ENCODE measurements around the gene EPB41L1. TPM values are rescaled to one million over a fixed set of nuclear protein-coding genes. Genes with fewer than 3 reads are reported as not detected.

Gene EPB41L1
- total and polyA plus RNA-seq, 8 donors: 17.6 to 40.5 (median 30.8) TPM

DNA sequence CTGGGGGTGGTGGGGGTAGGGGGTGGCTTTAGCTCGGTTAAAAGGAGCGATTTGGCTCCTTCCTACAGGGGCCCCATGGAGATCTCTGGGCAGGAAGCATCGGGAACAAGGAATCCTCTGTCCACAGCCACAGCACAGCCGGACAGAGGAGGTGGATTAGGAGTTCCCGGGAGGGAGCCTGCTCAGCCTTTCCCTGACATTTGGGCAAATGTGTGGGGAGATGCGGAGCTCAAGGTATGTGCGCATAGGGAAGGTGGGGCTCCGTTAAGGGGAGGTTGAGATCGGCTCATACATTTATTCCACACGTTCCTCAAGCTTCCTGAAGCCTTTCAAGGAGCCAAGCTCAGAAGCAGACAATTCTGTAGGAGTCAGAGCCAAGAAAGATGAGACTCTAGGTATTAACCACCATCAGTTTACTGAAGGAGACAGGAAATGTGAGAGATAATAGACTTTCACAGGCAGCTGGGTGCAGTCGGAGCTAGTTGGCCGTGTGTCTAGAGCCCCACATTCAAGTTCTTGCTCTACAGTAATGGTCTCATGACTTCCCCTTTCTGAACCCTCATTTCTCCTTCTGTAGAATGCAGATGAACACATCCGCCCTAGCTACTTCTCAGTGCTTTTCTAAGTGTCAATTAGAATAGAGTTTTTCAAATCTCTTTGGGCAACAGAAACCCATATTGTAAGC, 40.8 kb upstream of the EPB41L1 start:
- Histone ChIP-seq H3K4me3 (no peak overlapping the region), H3K4me1 (no peaks in the 10 kb centered on the region), H3K9me3 (no peaks in the 10 kb centered on the region), H3K27me3 (no peaks in the 10 kb centered on the region), H3K36me3 (no peaks in the 10 kb centered on the region), H3K27ac (peak overlapping the region in 2 of 4 donors; percentile 39 to 46)
- FAIRE-seq (no peak), ATAC-seq (peak in 3 of 4 donors; percentile 33 to 46 (median 39)), DNase-seq (no peak)
- WGBS, 2 donors: 64 to 69% methylated on average over 13 of the region's 13 CpGs
- TF ChIP-seq, protein P1, sequence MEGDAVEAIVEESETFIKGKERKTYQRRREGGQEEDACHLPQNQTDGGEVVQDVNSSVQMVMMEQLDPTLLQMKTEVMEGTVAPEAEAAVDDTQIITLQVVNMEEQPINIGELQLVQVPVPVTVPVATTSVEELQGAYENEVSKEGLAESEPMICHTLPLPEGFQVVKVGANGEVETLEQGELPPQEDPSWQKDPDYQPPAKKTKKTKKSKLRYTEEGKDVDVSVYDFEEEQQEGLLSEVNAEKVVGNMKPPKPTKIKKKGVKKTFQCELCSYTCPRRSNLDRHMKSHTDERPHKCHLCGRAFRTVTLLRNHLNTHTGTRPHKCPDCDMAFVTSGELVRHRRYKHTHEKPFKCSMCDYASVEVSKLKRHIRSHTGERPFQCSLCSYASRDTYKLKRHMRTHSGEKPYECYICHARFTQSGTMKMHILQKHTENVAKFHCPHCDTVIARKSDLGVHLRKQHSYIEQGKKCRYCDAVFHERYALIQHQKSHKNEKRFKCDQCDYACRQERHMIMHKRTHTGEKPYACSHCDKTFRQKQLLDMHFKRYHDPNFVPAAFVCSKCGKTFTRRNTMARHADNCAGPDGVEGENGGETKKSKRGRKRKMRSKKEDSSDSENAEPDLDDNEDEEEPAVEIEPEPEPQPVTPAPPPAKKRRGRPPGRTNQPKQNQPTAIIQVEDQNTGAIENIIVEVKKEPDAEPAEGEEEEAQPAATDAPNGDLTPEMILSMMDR (IDR thresholded peaks at IDR 0.05): no peak
- intact Hi-C loops (cut with DNase I): no loop called here

- no peak overlapping the region for H3K4me3 ChIP-seq
- intact Hi-C loops (cut with DNase I): no loop called here
- H3K9me3 ChIP-seq: no peaks in the 10 kb centered on the region
- TF ChIP-seq, protein P1 (IDR thresholded peaks at IDR 0.05): no peak
- ATAC-seq (no peak), FAIRE-seq (no peak), DNase-seq (no peak)
- no peaks in the 10 kb centered on the region for H3K36me3 ChIP-seq
- H3K4me1 ChIP-seq: no peaks in the 10 kb centered on the region
- H3K27ac ChIP-seq: peak overlapping the region in 1 of 4 donors; percentile 39
- 91 to 92% methylated on average over 3 of the region's 3 CpGs for WGBS, 2 donors
- no peaks in the 10 kb centered on the region for H3K27me3 ChIP-seq
These were observed 39.8 kb upstream of the EPB41L1 start for GRCh38 chr20:36114707-36115106.

- no peaks in the 10 kb centered on the region for H3K4me1 ChIP-seq
- intact Hi-C loops (cut with DNase I): no loop called here
- no peak overlapping the region for H3K4me3 ChIP-seq
These were observed 38.6 kb upstream of the EPB41L1 start for GRCh38 chr20:36115925-36116324.

DNA sequence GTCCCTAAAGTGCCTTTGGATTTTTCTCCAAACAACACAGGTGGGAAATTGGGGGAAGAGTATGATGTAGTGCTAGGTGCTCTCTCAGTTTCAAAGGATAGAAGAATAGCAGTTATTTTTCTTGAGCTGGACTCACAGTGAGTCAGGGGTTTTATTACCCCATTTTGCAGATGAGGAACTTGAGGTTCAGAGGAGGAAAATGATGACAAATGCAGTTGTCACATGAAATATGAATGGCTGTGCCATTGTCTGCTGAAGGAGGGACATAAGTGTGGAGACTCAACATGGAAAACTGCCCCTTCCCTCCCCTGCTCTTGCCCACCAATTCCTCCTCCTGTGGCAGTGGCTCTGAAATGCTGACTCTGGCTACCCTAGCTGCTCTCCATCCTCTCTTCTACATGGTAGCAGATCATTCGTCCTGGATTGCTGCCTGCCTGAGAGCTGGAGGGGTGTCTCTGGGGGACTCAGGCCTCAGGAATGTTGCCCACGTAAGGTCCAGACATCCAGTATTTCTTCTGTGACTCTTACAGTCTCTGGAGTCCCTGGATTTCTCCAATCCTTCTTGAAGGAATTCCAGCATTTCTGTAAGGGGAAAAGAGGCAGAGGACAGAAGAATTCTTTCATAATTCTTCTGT, 37.6 kb upstream of the EPB41L1 start:
- Histone ChIP-seq H3K36me3 (no peaks in the 10 kb centered on the region), H3K4me1 (peaks cover 0 to 6% (median 2%) of the 10 kb centered on the region in 3 donors), H3K9me3 (no peaks in the 10 kb centered on the region), H3K4me3 (no peak overlapping the region), H3K27me3 (no peaks in the 10 kb centered on the region), H3K27ac (no peak overlapping the region)
- ATAC-seq: no peak
- FAIRE-seq: no peak
- WGBS, 2 donors: 71 to 88% methylated on average over 2 of the region's 2 CpGs
- DNase-seq: no peak
- TF ChIP-seq, protein P1 (IDR thresholded peaks at IDR 0.05): no peak
- intact Hi-C loops (cut with DNase I): no loop called here

More at GRCh38 chr20:36115925-36116324, 38.6 kb upstream of the EPB41L1 start:
- no peak for ATAC-seq
- no peaks in the 10 kb centered on the region for H3K9me3 ChIP-seq
- no peak for DNase-seq
- FAIRE-seq: no peak
- TF ChIP-seq, protein P1 (IDR thresholded peaks at IDR 0.05): no peak
- no peaks in the 10 kb centered on the region for H3K27me3 ChIP-seq
- H3K27ac ChIP-seq: no peak overlapping the region
- H3K36me3 ChIP-seq: no peaks in the 10 kb centered on the region

- FAIRE-seq (no peak), DNase-seq (no peak), ATAC-seq (no peak)
- peaks cover 2 to 10% (median 9%) of the 10 kb centered on the region in 3 donors for H3K4me1 ChIP-seq
- no peaks in the 10 kb centered on the region for H3K36me3 ChIP-seq
- H3K27me3 ChIP-seq: no peaks in the 10 kb centered on the region
- TF ChIP-seq, protein P1 (IDR thresholded peaks at IDR 0.05): no peak
- intact Hi-C loops (cut with DNase I): no loop called here
- no peak overlapping the region for H3K27ac ChIP-seq
- H3K4me3 ChIP-seq: no peak overlapping the region
- H3K9me3 ChIP-seq: no peaks in the 10 kb centered on the region
These were observed 36.9 kb upstream of the EPB41L1 start for GRCh38 chr20:36117638-36118037.
